NCI-H226 (cell line): Measurements from ENCODE around the gene NHERF2.
"Not testable (repeated sequence)": the region's sequence is repeated elsewhere in the genome, so short reads cannot be mapped to it uniquely, and the experiment has no call there.

Experiments
- DNase-seq: peaks from one replicate; pipeline ENCODE4 v3.0.0-alpha.2; 2015

Gene NHERF2

GRCh38 chr16:2008009-2008526 lies 18.6 kb upstream of the NHERF2 start:
- DNase-seq, result peak; percentile 97

- DNase-seq, result no peak
These were observed 18.0 kb upstream of the NHERF2 start for GRCh38 chr16:2008631-2009163.

GRCh38 chr16:2009164-2009711 lies 17.5 kb upstream of the NHERF2 start:
- no peak for DNase-seq

GRCh38 chr16:2009791-2010510 lies 16.8 kb upstream of the NHERF2 start, which contains the start of gene ZNF598:
Gene ZNF598 (minus strand): TSS chr16:2009821.
- peak; percentile 82 for DNase-seq

GRCh38 chr16:2011726-2012125 lies 15.0 kb upstream of the NHERF2 start:
- DNase-seq, result not testable (repeated sequence)

- no peak for DNase-seq
These were observed 13.2 kb upstream of the NHERF2 start for GRCh38 chr16:2013527-2013926.

- DNase-seq, result peak; percentile 54
These were observed 11.4 kb upstream of the NHERF2 start for GRCh38 chr16:2015117-2015946.

- no peak for DNase-seq
These were observed 10.8 kb upstream of the NHERF2 start for GRCh38 chr16:2015947-2016208.

GRCh38 chr16:2016407-2016922 lies 10.2 kb upstream of the NHERF2 start:
- no peak for DNase-seq

- no peak for DNase-seq
These were observed 7.2 kb upstream of the NHERF2 start, which contains the start of gene NPW for GRCh38 chr16:2019518-2019920. Gene NPW (plus strand): TSS chr16:2019785.

- DNase-seq, result no peak
These were observed 6.5 kb upstream of the NHERF2 start for GRCh38 chr16:2019921-2020831.

GRCh38 chr16:2022723-2023091 lies 4.0 kb upstream of the NHERF2 start:
- DNase-seq, result peak; percentile 71

GRCh38 chr16:2023092-2024031 lies 3.3 kb upstream of the NHERF2 start:
- DNase-seq, result peak; percentile 81

GRCh38 chr16:2024032-2024420 lies 2.7 kb upstream of the NHERF2 start:
- DNase-seq, result no peak

GRCh38 chr16:2025251-2025650 lies 1.5 kb upstream of the NHERF2 start:
- no peak for DNase-seq

GRCh38 chr16:2025878-2026460 lies 733 bp upstream of the NHERF2 start:
- DNase-seq, result no peak

- DNase-seq, result no peak
These were observed 615 bp downstream of the NHERF2 start for GRCh38 chr16:2027024-2028010.

- no peak for DNase-seq
These were observed 1.4 kb downstream of the NHERF2 start for GRCh38 chr16:2028146-2028545.

- no peak for DNase-seq
These were observed 2.0 kb downstream of the NHERF2 start for GRCh38 chr16:2028620-2029220.
